CD14-positive monocyte (primary cell): Measurements from ENCODE around the gene C10orf143. TPM values are rescaled to one million over a fixed set of nuclear protein-coding genes. Genes with fewer than 3 reads are reported as not detected.

Source experiments
- DNase-seq, 3 donors: peaks; one replicate each; pipeline ENCODE4 v3.0.0-alpha.2; 2011 to 2022
- H2AFZ ChIP-seq: 2 replicates; pipeline ENCODE4 v1.6.0; 2012; ENCODE audit warnings: mild to moderate bottlenecking, low read depth, low read length, inconsistent platforms; ENCODE audit not compliant: insufficient read depth, poor library complexity, severe bottlenecking
- H3K27ac ChIP-seq, 2 donors: 1 replicate in 1 of 2; 2 replicates in 1 of 2; pipeline ENCODE4 v1.5.1; 2012 to 2013; ENCODE audit warnings: low read length in 2 of 2, control low read depth in 1 of 2, inconsistent platforms in 1 of 2, low read depth in 1 of 2, mild to moderate bottlenecking in 1 of 2
- H3K27me3 ChIP-seq, 2 donors: one replicate each; pipeline versions ENCODE4 v1.6.0 to v1.6.1; 2011 to 2013; ENCODE audit warnings: low read length in 2 of 2; ENCODE audit not compliant: control insufficient read depth in 2 of 2, insufficient read depth in 2 of 2
- H3K36me3 ChIP-seq, 2 donors: replicated peaks in 1 of 2; 1 replicate in 1 of 2; 2 replicates in 1 of 2; pipeline versions ENCODE4 v1.5.1 to v1.6.1; 2012 to 2013; ENCODE audit warnings: low read length in 2 of 2, control low read depth in 1 of 2, inconsistent platforms in 1 of 2, mild to moderate bottlenecking in 1 of 2; ENCODE audit not compliant: insufficient read depth in 2 of 2, control insufficient read depth in 1 of 2
- H3K4me1 ChIP-seq, 2 donors: 1 replicate in 1 of 2; 2 replicates in 1 of 2; pipeline versions ENCODE4 v1.5.1 to v1.6.1; 2012 to 2013; ENCODE audit warnings: low read length in 2 of 2, control low read depth in 1 of 2, inconsistent platforms in 1 of 2, mild to moderate bottlenecking in 1 of 2, moderate library complexity in 1 of 2; ENCODE audit not compliant: insufficient read depth in 2 of 2, control insufficient read depth in 1 of 2
- H3K4me2 ChIP-seq: replicated peaks from 2 replicates; pipeline ENCODE3; 2012; ENCODE audit warnings: low read length, moderate library complexity, mild to moderate bottlenecking; ENCODE audit not compliant: poor library complexity, severe bottlenecking; ENCODE audit errors: extremely low read depth
- H3K4me3 ChIP-seq, 3 experiments: fragments of 200-600 bp in 1 of 3; sonication (generic) in 1 of 3; replicated peaks in 1 of 3; 1 replicate in 2 of 3; 2 replicates in 1 of 3; pipeline ENCODE4 v1.5.1; 2011 to 2013; ENCODE audit warnings: low read length in 3 of 3, mild to moderate bottlenecking in 3 of 3, control low read depth in 2 of 3, low read depth in 2 of 3, inconsistent platforms in 1 of 3, moderate library complexity in 1 of 3
- H3K79me2 ChIP-seq: 2 replicates; pipeline ENCODE4 v1.6.0; 2012; ENCODE audit warnings: mild to moderate bottlenecking, control low read depth, inconsistent platforms, low read length, moderate library complexity; ENCODE audit not compliant: insufficient read depth
- H3K9ac ChIP-seq: 2 replicates; pipeline ENCODE4 v1.6.0; 2017; ENCODE audit warnings: low read length, mild to moderate bottlenecking; ENCODE audit not compliant: insufficient read depth, poor library complexity, severe bottlenecking
- H3K9me3 ChIP-seq, 2 donors: replicated peaks in 1 of 2; 1 replicate in 1 of 2; 2 replicates in 1 of 2; pipeline versions ENCODE4 v1.5.1 to v1.6.1; 2012 to 2013; ENCODE audit warnings: low read length in 2 of 2, control low read depth in 1 of 2; ENCODE audit not compliant: control insufficient read depth in 1 of 2, insufficient read depth in 1 of 2
- H4K20me1 ChIP-seq: 2 replicates; pipeline ENCODE4 v1.6.0; 2012; ENCODE audit warnings: mild to moderate bottlenecking, low read length, control low read depth, moderate library complexity; ENCODE audit not compliant: insufficient read depth
- H3K27ac Mint-ChIP-seq, 7 donors: one replicate each; pipeline ENCODE4 v1.8.0; 2020; ENCODE audit warnings: mild to moderate bottlenecking in 7 of 7, mixed read lengths in 7 of 7, moderate library complexity in 6 of 7, inconsistent platforms in 2 of 7
- H3K27me3 Mint-ChIP-seq, 3 donors: one replicate each; pipeline ENCODE4 v1.8.0; 2021 to 2022; ENCODE audit warnings: low read depth in 3 of 3, mild to moderate bottlenecking in 3 of 3, mixed read lengths in 3 of 3, moderate library complexity in 3 of 3, inconsistent platforms in 1 of 3
- H3K36me3 Mint-ChIP-seq, 2 donors: one replicate each; pipeline ENCODE4 v1.8.0; 2020; ENCODE audit warnings: mixed read lengths in 2 of 2, inconsistent platforms in 1 of 2, mild to moderate bottlenecking in 1 of 2
- H3K4me1 Mint-ChIP-seq: one replicate; pipeline ENCODE4 v1.8.0; 2020; ENCODE audit warnings: mild to moderate bottlenecking, mixed read lengths
- H3K4me3 Mint-ChIP-seq, 2 donors: one replicate each; pipeline ENCODE4 v1.8.0; 2020; ENCODE audit warnings: mild to moderate bottlenecking in 2 of 2, mixed read lengths in 2 of 2, moderate library complexity in 1 of 2
- H3K9me3 Mint-ChIP-seq, 7 donors: one replicate each; pipeline ENCODE4 v1.8.0; 2020 to 2022; ENCODE audit warnings: mixed read lengths in 7 of 7, mild to moderate bottlenecking in 6 of 7, moderate library complexity in 6 of 7, inconsistent platforms in 2 of 7
- CTCF ChIP-seq: fragments of 200-600 bp; IDR thresholded peaks from one replicate; pipeline ENCODE4 v1.8.0; 2022; ENCODE audit warnings: antibody characterized with exemption, mild to moderate bottlenecking
- WGBS: methylation state at CpG from one replicate; pipeline ENCODE4 v1.1.5; 2013; ENCODE audit warnings: missing lambda C conversion rate; ENCODE audit not compliant: insufficient coverage; 5-methylcytosine and 5-hydroxymethylcytosine counted together
- intact Hi-C, 2 donors: fragments of 100-400 bp; cut with micrococcal nuclease; formaldehyde crosslinking; loops; one replicate each; pipeline versions ENCODE4 v1.15.0 to v1.15.1; 2023
- polyA plus RNA-seq, 3 donors: library from polyadenylated mRNA; depleted of rRNA in 1 of 3; unstranded in 2 of 3; stranded (reverse) in 1 of 3; fragments of 300-500 nt in 2 of 3; fragments of >200 nt in 1 of 3; fragmentation: Illumina TruSeq in 2 of 3; gene quantifications; 1 replicate in 2 of 3; 2 replicates in 1 of 3; pipeline ENCODE4 v1.2.3, GENCODE V29; 2012 to 2021

C10orf143 gene
- polyA plus RNA-seq, 3 donors = 3.6 to 11.6 (median 8.0) TPM

GRCh38 chr10:130136226-130137089 lies 25.8 kb upstream of the C10orf143 start, which contains the start of gene GLRX3:
Gene GLRX3 (plus strand): TSS chr10:130136391. CDS start chr10:130136421, 30 bp downstream.
- no peaks in the 10 kb centered on the region for H3K9me3 ChIP-seq
- peaks cover 47% of the 10 kb centered on the region for H4K20me1 ChIP-seq
- H2AFZ ChIP-seq = peak within 1 kb of the TSS; percentile 98
- peak within 1 kb of the TSS; percentile 94 for H3K9ac ChIP-seq
- Mint-ChIP-seq H3K27ac (peak within 1 kb of the TSS; percentile 48 to 93 (median 78)), H3K4me1 (peaks cover 43% of the 10 kb centered on the region), H3K9me3 (peaks cover 0 to 3% (median 0%) of the 10 kb centered on the region in 7 donors), H3K4me3 (peak within 1 kb of the TSS; percentile 92), H3K27me3 (peaks cover 8 to 20% (median 11%) of the 10 kb centered on the region in 3 donors), H3K36me3 (peaks cover 7 to 18% of the 10 kb centered on the region in 2 donors)
- intact Hi-C loops = loop anchor here (1.0 to 10.0 kb wide), 3 partner anchors 25 to 672 kb away; partner anchors contain the start of genes C10orf143 (in 1 of the 2) and MGMT (in 1 of the 2)
- no peak for TF ChIP-seq CTCF
- peak within 1 kb of the TSS; percentile 92 for H3K4me2 ChIP-seq
- H3K27ac ChIP-seq = peak within 1 kb of the TSS; percentile 17 to 76
- H3K4me1 ChIP-seq = peaks cover 19 to 41% of the 10 kb centered on the region in 2 donors
- peak; percentile 71 to 82 (median 80) for DNase-seq
- no peaks in the 10 kb centered on the region for H3K36me3 ChIP-seq
- H3K79me2 ChIP-seq = peaks cover 50% of the 10 kb centered on the region
- peak within 1 kb of the TSS; percentile 53 to 86 (median 62) for H3K4me3 ChIP-seq
- under 1% methylated on average over 96 of the region's 96 CpGs for WGBS
- no peaks in the 10 kb centered on the region for H3K27me3 ChIP-seq

- Mint-ChIP-seq H3K27ac (peak overlapping the region in 3 of 7 donors; percentile 37 to 56 (median 50)), H3K27me3 (peaks cover 13 to 28% (median 13%) of the 10 kb centered on the region in 3 donors), H3K36me3 (peaks cover 6 to 14% of the 10 kb centered on the region in 2 donors), H3K4me1 (peaks cover 37% of the 10 kb centered on the region), H3K4me3 (peak overlapping the region; percentile 84 to 92), H3K9me3 (peaks cover 0 to 3% (median 0%) of the 10 kb centered on the region in 7 donors)
- no peak for DNase-seq
- H3K36me3 ChIP-seq = no peaks in the 10 kb centered on the region
- peak overlapping the region; percentile 94 for H3K9ac ChIP-seq
- no peak for TF ChIP-seq CTCF
- peak overlapping the region in 1 of 2 donors; percentile 76 for H3K27ac ChIP-seq
- no peaks in the 10 kb centered on the region for H3K9me3 ChIP-seq
- H3K4me3 ChIP-seq = peak overlapping the region; percentile 53 to 86 (median 62)
- H3K4me2 ChIP-seq = peak overlapping the region; percentile 92
- H3K4me1 ChIP-seq = peaks cover 19 to 41% of the 10 kb centered on the region in 2 donors
- peaks cover 40% of the 10 kb centered on the region for H4K20me1 ChIP-seq
- peak overlapping the region; percentile 98 for H2AFZ ChIP-seq
- intact Hi-C loops = loop anchor here (1.0 to 10.0 kb wide), 3 partner anchors 24 to 671 kb away; partner anchors contain the start of genes C10orf143 (in 1 of the 2) and MGMT (in 1 of the 2)
- H3K79me2 ChIP-seq = peaks cover 43% of the 10 kb centered on the region
- 24% methylated on average over 16 of the region's 17 CpGs for WGBS
- no peaks in the 10 kb centered on the region for H3K27me3 ChIP-seq
These were observed 25.1 kb upstream of the C10orf143 start for GRCh38 chr10:130135676-130136225.
